Measurements from ENCODE around the gene TSPAN14. TPM values are rescaled to one million over a fixed set of nuclear protein-coding genes. Genes with fewer than 3 reads are reported as not detected.
"Not testable (repeated sequence)": the region's sequence is repeated elsewhere in the genome, so short reads cannot be mapped to it uniquely, and the experiment has no call there.

The TSPAN14 gene
- total RNA-seq, 1 donor from 2014 or later = 18.9 TPM

DNA sequence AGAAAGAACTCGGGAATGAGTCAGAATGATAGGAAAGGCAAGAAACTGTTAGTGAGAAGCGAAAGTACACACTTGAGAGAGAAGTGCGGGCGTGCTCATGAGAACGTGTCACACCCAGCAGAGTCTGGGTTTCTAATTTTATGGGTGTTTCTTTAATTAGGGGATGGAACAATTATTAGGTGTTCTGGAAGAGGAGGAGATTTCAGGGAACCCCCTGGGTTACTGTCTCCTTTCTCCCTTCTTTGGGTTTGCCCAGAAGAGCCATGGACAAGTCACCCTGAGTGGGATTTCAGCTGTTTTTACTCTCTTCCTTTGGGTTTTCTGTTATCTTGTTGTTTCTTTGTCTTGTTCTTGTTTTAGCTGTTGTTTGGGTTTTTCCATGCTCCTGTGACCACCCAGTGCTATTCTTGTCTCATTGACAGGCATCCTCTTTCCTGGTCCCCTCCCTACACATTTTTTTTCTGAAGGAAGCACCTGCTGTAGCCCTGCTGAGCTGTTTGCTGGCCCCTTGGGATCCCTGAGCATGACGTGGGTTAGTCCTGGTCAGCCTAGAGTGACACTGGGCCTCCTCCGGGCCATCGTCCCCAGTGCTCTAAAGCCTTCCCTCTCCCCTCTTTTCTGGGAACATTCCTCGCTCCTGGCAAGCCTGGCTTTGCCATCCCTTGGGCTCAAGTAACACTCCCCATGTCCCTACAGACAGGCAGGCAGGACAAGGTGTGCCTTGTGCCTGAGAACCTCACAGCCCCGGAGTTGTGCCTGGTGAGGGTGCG is 87.1 kb downstream of the TSPAN14 start:
- Mint-ChIP-seq H3K9me3 (no peaks in the 10 kb centered on the region), H3K27ac (peak overlapping the region; percentile 87), H3K36me3 (ENCODE audit: low read depth) (peaks cover under 1% of the 10 kb centered on the region), H3K4me1 (peaks cover 46% of the 10 kb centered on the region), H3K4me3 (peak overlapping the region; percentile 76), H3K27me3 (no peaks in the 10 kb centered on the region)
- TF ChIP-seq, protein P1, sequence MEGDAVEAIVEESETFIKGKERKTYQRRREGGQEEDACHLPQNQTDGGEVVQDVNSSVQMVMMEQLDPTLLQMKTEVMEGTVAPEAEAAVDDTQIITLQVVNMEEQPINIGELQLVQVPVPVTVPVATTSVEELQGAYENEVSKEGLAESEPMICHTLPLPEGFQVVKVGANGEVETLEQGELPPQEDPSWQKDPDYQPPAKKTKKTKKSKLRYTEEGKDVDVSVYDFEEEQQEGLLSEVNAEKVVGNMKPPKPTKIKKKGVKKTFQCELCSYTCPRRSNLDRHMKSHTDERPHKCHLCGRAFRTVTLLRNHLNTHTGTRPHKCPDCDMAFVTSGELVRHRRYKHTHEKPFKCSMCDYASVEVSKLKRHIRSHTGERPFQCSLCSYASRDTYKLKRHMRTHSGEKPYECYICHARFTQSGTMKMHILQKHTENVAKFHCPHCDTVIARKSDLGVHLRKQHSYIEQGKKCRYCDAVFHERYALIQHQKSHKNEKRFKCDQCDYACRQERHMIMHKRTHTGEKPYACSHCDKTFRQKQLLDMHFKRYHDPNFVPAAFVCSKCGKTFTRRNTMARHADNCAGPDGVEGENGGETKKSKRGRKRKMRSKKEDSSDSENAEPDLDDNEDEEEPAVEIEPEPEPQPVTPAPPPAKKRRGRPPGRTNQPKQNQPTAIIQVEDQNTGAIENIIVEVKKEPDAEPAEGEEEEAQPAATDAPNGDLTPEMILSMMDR (IDR thresholded peaks at IDR 0.05) = no peak
- ATAC-seq (ENCODE audit: low read depth) (peak; percentile 59), DNase-seq (no peak)
- ChIA-PET CTCF (interaction anchor here (1.5 to 1.7 kb wide), 2 partner anchors 36 to 158 kb away, joined by 3 to 4 read pairs; no protein-coding TSS in a partner anchor), POLR2A (interaction anchor here (0.6 to 1.3 kb wide), 2 partner anchors 16 to 41 kb away, joined by 3 to 14 read pairs; no protein-coding TSS in a partner anchor)
- intact Hi-C loops (cut with micrococcal nuclease) = loop anchor here (2.0 kb wide), 2 partner anchors 58 to 158 kb away; no protein-coding TSS in a partner anchor

- DNase-seq (no peak), ATAC-seq (ENCODE audit: low read depth) (no peak)
- Mint-ChIP-seq H3K27me3 (peaks cover 1% of the 10 kb centered on the region), H3K4me1 (peaks cover 42% of the 10 kb centered on the region), H3K36me3 (ENCODE audit: low read depth) (no peaks in the 10 kb centered on the region), H3K27ac (peak overlapping the region; percentile 87), H3K9me3 (no peaks in the 10 kb centered on the region), H3K4me3 (no peak overlapping the region)
- TF ChIP-seq, protein P1 (IDR thresholded peaks at IDR 0.05) = no peak
- intact Hi-C loops (cut with micrococcal nuclease) = no loop called here
- ChIA-PET CTCF (interaction anchor here (1.5 kb wide), 1 partner anchor 36 kb away, joined by 4 read pairs; no protein-coding TSS in a partner anchor), POLR2A (interaction anchor here (0.7 kb wide), 1 partner anchor 46 kb away, joined by 8 read pairs; no protein-coding TSS in a partner anchor)
Observed at GRCh38 chr10:80542053-80542452, 87.9 kb downstream of the TSPAN14 start.

DNA sequence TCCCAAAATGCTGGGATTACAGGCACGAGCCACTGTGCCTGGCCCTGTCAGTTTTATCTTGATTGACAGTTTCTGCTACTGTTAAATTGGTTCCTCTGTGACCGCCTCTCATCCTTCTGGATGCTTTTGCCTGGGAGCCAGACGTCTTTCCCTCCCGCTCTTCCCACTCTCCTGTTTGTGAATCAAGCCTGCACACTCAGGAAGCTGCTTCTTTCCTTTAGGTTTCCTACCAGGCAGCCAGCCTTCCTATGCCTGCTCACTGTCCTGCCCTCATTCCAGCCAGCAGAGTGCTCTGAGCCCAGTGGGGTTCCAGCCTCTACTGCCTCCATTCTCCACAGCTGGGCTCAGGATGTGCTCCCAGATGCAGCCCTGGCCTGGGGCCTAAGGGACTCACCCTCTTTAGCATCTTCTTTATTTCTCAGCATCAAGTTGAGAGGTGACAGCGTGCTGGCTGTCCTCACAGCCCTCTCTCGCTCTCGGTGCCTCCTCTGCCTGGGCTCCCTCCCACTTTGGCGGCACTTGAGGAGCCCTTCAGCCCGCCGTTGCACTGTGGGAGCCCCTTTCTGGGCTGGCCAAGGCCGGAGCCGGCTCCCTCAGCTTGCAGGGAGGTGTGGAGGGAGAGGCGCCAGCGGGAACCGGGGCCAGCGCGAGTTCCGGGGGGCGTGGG is 88.7 kb downstream of the TSPAN14 start:
- no peak overlapping the region for H3K27ac Mint-ChIP-seq
- no peaks in the 10 kb centered on the region for H3K36me3 Mint-ChIP-seq (ENCODE audit: low read depth)
- no peaks in the 10 kb centered on the region for H3K9me3 Mint-ChIP-seq
- peaks cover 3% of the 10 kb centered on the region for H3K27me3 Mint-ChIP-seq
- ChIA-PET CTCF (no interaction called here), POLR2A (interaction anchor here (0.7 kb wide), 1 partner anchor 45 kb away, joined by 8 read pairs; no protein-coding TSS in a partner anchor)
- H3K4me3 Mint-ChIP-seq = no peak overlapping the region
- DNase-seq (no peak), ATAC-seq (ENCODE audit: low read depth) (no peak)
- TF ChIP-seq, protein P1 (IDR thresholded peaks at IDR 0.05) = no peak
- intact Hi-C loops (cut with micrococcal nuclease) = no loop called here
- H3K4me1 Mint-ChIP-seq = peaks cover 41% of the 10 kb centered on the region

GRCh38 chr10:80543319-80543672 is 89.2 kb downstream of the TSPAN14 start:
- H3K27ac Mint-ChIP-seq; POLR2A ChIA-PET; CTCF ChIA-PET; H3K27me3 Mint-ChIP-seq; intact Hi-C loops (cut with micrococcal nuclease); H3K4me3 Mint-ChIP-seq; H3K36me3 Mint-ChIP-seq (ENCODE audit: low read depth); DNase-seq; H3K9me3 Mint-ChIP-seq; ATAC-seq (ENCODE audit: low read depth): not testable (repeated sequence)
- H3K4me1 Mint-ChIP-seq = peaks cover 38% of the 10 kb centered on the region

DNA sequence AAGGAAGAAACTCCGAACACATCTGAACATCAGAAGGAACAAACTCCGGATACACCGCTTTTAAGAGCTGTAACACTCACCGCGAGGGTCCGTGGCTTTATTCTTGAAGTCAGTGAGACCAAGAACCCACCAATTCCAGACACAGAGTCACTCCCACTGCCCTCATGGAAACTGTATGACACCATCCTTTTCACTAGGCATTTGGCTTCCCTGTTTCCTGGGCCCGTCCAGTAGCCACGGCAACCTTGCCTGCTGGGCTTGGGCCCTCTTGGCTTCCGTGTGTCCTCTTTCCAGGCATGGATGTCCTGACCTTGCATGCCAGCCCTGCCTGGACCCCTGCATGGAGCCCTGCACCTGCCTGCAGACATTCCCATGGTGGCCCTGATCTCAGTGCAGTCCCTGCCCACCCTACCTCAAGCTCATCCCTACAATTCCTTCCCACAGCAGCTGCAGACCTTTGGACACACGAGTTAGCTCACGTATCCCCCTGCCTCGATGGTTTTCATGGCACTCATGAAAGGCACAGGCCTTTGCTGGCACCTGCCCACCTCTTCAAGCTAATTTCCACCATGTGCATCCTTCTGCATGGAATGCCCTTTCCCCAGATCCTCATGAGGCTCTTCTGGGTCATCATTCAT is 90.3 kb downstream of the TSPAN14 start:
- POLR2A ChIA-PET = no interaction called here
- Mint-ChIP-seq H3K9me3 (no peaks in the 10 kb centered on the region), H3K27ac (no peak overlapping the region)

More for the DNA sequence above, 90.3 kb downstream of the TSPAN14 start:
- ATAC-seq (ENCODE audit: low read depth) (no peak), DNase-seq (no peak)
- CTCF ChIA-PET = no interaction called here
- Mint-ChIP-seq H3K27me3 (peaks cover 8% of the 10 kb centered on the region), H3K4me3 (no peak overlapping the region), H3K4me1 (peaks cover 34% of the 10 kb centered on the region), H3K36me3 (ENCODE audit: low read depth) (no peaks in the 10 kb centered on the region)
- TF ChIP-seq, protein P1 (IDR thresholded peaks at IDR 0.05) = no peak
- intact Hi-C loops (cut with micrococcal nuclease) = no loop called here
